HCT116 (cell line): ENCODE measurements around the gene PLEKHN1. TPM values are rescaled to one million over a fixed set of nuclear protein-coding genes. Genes with fewer than 3 reads are reported as not detected.

ENCODE experiments used
- total RNA-seq: library from RNA; stranded (reverse); gene quantifications from one replicate; pipeline ENCODE4 v1.2.1, GENCODE V29; 2021; ENCODE audit not compliant: unreplicated experiment
- TF ChIP-seq, protein P1 (sequence below), 3 experiments: fragments of 200-600 bp in 1 of 3; sonication (generic) in 1 of 3; IDR thresholded peaks in 2 of 3; conservative IDR thresholded peaks in 1 of 3; 2 replicates each; pipeline ENCODE4 v1.5.1; 2012 to 2017; ENCODE audit warnings: low read depth in 2 of 3, low read length in 2 of 3, antibody characterized with exemption in 1 of 3, borderline replicate concordance in 1 of 3, control low read depth in 1 of 3, mild to moderate bottlenecking in 1 of 3, mixed read lengths in 1 of 3, mixed run types in 1 of 3, moderate library complexity in 1 of 3; ENCODE audit not compliant: insufficient read depth in 1 of 3

The PLEKHN1 gene
- total RNA-seq, 1 experiment from 2014 or later: 11.6 TPM

DNA sequence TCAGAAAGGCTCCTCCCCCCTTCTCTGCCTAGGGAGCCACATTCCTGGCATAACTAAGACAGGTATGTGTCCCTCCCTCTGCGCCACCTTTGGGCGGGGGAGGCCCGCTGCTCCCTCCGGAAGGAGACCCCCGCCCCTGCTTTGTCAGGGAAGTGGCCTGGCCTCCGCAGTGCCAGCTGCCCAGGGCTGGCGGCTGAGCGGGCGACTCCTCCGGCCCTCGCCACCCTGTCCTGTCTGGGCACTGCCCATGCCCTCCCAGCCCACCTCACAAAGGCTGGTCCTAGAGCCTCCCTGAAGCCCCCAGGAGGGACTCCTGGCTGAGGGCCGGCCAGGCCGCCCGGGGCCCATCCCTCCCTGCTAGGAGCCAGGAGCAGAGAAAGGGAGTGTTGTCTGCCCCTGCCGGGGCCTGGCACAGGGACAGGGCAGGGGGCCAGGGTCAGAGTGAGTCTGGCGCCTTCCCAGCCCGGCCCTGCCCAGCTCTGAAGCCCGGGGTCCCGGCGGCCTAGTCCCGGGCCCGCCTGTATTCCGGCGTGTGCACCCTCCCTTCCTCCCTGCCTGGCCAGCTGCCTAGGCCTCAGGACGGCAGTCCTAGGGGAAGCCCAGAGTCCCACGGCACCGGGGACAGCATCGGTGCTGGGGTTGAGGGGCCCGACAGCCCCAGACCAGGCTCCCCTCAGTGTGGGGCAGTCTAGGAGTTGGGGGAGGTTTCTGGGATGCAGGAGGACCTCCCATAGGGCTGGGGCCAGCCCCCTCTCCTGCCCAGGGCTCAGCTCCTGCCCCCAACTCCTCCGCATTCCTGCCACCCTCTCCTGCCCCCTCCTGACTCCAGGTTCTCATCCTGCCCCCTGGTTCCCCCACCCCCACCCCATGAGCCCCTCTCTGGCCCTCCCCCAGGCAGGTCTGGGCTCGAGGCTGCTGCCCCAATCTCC, 58.8 kb downstream of the PLEKHN1 start (continued):
- TF ChIP-seq, protein P1, sequence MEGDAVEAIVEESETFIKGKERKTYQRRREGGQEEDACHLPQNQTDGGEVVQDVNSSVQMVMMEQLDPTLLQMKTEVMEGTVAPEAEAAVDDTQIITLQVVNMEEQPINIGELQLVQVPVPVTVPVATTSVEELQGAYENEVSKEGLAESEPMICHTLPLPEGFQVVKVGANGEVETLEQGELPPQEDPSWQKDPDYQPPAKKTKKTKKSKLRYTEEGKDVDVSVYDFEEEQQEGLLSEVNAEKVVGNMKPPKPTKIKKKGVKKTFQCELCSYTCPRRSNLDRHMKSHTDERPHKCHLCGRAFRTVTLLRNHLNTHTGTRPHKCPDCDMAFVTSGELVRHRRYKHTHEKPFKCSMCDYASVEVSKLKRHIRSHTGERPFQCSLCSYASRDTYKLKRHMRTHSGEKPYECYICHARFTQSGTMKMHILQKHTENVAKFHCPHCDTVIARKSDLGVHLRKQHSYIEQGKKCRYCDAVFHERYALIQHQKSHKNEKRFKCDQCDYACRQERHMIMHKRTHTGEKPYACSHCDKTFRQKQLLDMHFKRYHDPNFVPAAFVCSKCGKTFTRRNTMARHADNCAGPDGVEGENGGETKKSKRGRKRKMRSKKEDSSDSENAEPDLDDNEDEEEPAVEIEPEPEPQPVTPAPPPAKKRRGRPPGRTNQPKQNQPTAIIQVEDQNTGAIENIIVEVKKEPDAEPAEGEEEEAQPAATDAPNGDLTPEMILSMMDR (IDR thresholded peaks at IDR 0.05 in 2 of 3, conservative IDR thresholded peaks at IDR 0.05 in 1 of 3; ENCODE audit: borderline replicate concordance in 1 of 3, insufficient read depth in 1 of 3, low read depth in 2 of 3, low read length in 2 of 3): no peak
- TF ChIP-seq, all 23 proteins: peak for 5

Other genes starting within 250 kb of the PLEKHN1 start
- 11.5 TPM for gene SAMD11, start 42.6 kb upstream of the PLEKHN1 start, total RNA-seq
- 260 TPM for gene NOC2L, start 7.2 kb upstream of the PLEKHN1 start, total RNA-seq
- gene KLHL17, start 5.9 kb upstream of the PLEKHN1 start, total RNA-seq: 100.0 TPM
- 0.39 TPM for gene PERM1, start 15.6 kb downstream of the PLEKHN1 start, total RNA-seq
- 145 TPM for gene HES4, start 33.6 kb downstream of the PLEKHN1 start, total RNA-seq
- 140 TPM for gene ISG15, start 47.0 kb downstream of the PLEKHN1 start, total RNA-seq
- 134 TPM for gene AGRN, start 53.6 kb downstream of the PLEKHN1 start, total RNA-seq
- gene RNF223, start 107.8 kb downstream of the PLEKHN1 start, total RNA-seq: 6.3 TPM
- gene C1orf159, start 149.6 kb downstream of the PLEKHN1 start, total RNA-seq: 22.7 TPM
- 0.10 TPM for gene TTLL10, start 207.4 kb downstream of the PLEKHN1 start, total RNA-seq
- 56.2 TPM for gene TNFRSF18, start 240.1 kb downstream of the PLEKHN1 start, total RNA-seq
- 0.37 TPM for gene TNFRSF4, start 247.7 kb downstream of the PLEKHN1 start, total RNA-seq